ENCODE measurements around the gene MGAT5B.

MGAT5B gene

GRCh38 chr17:76932402-76933333 is 64.5 kb downstream of the MGAT5B start:
- DNase-seq = no peak

GRCh38 chr17:76934561-76935320 is 66.5 kb downstream of the MGAT5B start:
- DNase-seq = no peak

GRCh38 chr17:76935331-76935730 is 67.1 kb downstream of the MGAT5B start:
- no peak for DNase-seq

GRCh38 chr17:76937238-76937637 is 69.0 kb downstream of the MGAT5B start:
- DNase-seq = no peak

DNA sequence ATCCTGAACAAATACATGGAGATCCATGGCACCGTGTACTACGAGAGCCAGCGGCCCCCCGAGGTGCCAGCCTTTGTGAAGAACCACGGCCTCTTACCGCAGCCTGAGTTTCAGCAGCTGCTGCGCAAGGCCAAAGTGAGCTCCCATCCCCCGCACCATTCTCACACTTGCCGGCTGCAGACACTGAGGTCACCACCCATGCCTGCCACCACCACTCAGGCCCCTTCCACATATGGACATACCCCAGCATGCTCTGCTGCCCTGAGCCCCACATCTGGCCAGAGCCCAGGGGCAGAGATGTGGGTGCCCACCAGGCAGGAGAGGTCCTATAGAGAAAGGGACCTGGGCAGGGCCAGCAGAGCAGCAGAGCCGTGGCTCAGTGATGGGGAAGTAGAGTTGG is 69.8 kb downstream of the MGAT5B start:
- DNase-seq = no peak

DNA sequence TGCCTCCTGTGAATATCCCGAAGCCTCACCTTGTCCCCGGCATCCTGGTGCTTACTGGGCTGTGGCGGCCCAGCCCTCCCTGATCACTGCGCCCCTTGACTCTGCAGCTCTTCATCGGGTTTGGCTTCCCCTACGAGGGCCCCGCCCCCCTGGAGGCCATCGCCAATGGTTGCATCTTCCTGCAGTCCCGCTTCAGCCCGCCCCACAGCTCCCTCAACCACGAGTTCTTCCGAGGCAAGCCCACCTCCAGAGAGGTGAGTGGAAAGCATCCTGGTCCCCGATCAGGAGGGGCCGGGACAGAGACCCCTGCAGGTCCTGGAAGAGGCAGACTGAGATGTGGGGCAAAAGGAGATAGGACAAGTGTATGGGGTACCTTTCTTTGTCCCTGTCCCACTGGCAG is 72.1 kb downstream of the MGAT5B start:
- DNase-seq = no peak

- no peak for DNase-seq
These were observed 72.6 kb downstream of the MGAT5B start for GRCh38 chr17:76940738-76941350.

DNA sequence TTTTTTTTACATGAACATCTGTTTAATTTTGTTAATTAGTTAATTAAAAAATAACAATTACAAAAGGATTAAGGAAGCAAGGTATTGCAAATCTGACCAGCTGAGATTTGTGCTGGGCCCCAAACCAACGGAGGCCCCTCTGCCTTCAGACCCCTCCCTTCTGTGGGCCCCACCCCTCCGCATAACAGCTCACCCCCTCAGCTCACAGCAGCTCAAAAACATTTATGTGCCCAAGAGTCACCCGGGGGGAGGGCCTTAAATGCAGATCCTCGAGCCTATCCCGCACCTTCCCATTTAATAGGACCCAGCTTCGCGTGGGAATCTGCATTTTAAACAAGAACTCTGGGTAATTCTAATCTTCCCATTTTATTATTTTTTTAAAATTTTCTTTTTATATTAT is 75.0 kb downstream of the MGAT5B start:
- no peak for DNase-seq

DNA sequence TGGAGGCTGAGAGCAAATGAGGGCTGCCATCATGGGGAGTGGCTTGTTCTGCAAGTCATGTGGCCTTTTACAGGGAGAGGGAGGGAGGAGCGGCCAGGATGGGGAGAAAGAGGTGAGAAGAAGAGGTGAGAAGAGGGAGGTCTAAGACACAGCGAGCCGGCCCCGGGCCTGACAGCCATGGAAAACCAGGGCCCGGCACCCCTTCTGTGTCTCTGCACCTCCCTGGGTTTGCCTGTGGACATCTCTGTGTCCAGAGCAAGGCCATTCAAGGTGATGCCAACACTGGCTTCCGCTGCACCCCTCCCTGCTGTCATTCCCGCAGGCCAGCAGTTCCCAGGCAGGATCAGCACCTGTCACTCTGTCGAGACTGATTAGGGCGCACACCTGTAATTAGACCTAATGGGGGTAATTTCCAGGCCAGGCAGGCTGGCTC is 75.6 kb downstream of the MGAT5B start:
- DNase-seq = no peak

GRCh38 chr17:76944477-76944876 is 76.3 kb downstream of the MGAT5B start:
- DNase-seq = no peak

- no peak for DNase-seq
These were observed 78.0 kb downstream of the MGAT5B start for GRCh38 chr17:76946111-76946771.

GRCh38 chr17:76946772-76947135 is 78.5 kb downstream of the MGAT5B start:
- no peak for DNase-seq

DNA sequence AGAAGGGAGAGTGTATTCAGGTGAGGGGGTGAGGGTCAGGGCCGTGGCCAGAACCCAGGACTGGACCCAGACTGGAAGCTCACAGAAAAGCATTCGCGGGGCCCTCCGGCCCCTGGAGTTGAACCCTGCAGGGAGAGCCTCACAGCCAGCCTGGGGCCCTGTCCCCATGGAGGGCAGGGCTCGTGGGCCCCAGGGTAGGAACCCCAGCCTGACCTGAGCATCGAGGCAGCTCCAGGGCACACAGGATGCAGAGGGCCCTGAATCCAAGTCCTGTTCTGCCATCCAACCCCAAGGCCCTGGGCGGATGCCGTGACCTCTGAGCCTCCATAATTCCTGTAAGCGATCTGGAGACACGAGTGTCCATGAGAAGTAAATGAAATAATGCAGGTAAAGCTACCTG is 79.1 kb downstream of the MGAT5B start:
- DNase-seq = no peak

DNA sequence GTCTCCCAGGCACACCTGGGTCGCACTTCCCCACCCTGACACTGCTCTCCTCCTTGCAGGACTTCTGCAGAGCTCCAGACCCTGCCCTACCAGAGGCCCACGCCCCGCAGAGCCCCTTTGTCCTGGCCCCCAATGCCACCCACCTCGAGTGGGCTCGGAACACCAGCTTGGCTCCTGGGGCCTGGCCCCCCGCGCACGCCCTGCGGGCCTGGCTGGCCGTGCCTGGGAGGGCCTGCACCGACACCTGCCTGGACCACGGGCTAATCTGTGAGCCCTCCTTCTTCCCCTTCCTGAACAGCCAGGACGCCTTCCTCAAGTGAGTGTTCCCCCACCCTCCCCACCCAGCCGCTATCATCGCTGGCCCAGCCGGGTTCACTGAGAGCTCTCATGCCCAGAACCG is 79.6 kb downstream of the MGAT5B start:
- no peak for DNase-seq

DNA sequence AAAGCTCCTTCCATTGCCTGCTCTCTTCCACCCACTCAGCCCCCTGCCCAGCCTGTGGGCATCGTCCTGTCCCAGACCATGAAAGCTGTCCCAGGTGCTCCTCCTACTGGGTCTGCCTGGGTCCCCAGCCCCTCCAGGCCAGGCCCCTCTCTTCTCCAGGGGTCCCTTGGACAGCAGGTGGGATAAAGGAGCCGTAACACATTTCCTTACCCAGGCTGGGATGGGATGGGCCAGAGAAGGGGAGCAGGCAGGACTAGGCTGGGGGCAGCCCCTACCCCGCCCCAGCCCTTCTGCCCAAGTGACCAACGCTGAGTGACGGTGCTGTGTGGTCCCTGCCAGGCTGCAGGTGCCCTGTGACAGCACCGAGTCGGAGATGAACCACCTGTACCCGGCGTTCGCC is 80.1 kb downstream of the MGAT5B start:
- DNase-seq = no peak

DNA sequence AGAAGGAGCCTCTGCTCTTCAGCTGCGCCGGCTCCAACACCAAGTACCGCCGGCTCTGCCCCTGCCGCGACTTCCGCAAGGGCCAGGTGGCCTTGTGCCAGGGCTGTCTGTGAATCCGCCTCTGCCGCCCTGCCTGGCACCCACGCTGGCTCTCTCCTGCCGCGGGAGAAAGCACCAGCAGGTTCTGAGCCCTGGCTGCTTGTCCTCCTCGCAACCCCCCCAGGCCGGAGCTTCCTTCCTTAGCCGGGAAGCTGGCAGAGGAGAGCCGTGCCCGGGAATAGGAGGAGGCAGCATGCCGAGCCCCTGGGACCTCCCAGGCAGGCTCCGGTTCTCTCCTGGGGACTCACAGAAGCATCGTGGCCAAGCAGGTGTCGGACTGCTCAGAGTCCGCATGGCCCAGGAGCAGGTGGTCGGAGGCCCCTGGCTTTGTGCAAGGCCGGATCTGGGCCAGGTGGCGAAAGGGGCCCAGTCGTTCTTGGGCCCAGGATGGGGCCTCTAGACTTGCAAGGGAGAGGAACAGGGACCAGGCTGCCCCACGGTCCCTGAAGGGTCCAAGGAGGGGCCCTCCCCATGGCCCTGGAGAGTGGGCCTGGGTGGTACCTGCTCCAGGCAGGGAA is 80.6 kb downstream of the MGAT5B start:
- no peak for DNase-seq

DNA sequence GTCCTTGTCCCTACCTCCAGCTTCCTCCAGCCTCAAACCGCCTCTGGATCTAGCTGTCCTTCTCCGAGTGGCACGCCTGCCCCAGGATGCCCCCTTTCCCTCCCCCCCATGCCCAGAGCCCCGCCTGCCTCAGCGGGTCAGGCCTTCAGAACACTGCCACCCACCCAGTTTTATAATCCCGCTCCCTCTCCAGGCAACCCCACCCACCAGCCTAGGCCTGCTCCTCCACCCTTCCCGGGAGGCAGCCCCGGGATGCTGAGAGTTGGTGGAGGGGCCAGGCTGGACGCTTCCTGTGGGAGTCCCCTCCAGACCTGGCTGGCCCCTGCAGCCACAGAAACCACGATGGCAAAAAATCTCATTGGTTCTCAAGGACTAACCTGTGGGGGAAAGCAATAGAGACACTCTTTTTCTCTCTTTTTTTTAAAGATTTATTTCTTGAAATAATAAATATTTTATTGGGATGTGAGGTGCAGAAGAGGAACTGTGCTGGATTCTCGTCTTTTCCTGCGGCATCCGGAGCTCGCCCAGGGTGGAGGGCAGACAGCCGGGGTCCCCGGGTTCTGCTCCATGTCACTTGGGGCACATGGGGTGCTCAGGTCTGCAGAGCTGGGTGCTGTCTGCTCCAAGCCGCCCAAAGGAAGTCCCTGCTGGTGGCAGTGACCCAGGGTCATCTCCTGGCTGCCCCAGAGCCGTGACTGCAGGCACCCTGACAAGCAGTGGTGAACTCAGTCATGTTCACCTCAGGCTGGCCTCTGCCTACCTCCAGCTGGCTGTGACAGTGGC is 81.9 kb downstream of the MGAT5B start:
- no peak for DNase-seq

DNA sequence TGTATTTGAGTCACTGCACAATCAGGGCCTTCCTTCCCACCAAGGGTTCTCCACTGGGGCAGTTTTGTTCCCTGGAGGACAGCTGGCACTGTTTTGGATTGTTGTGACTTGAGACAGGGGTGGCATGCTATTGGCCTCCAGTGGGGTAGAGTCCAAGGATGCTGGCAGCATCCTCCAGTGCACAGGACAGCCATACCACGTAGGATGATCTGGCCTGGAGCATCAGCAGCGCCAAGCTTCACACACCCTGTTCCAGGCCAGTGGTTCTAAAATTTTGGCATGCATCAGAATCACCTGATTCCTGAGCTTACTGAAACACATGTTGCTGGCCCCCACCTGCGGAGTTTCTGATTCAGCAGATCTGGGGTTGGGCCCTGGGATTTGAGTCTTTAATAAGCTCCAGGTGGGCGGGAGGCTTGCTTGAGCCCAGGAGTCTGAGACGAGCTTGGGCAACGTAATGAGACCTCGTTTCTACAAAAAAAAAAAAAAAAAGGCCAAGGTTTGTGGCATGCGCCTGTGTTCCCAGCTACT is 83.2 kb downstream of the MGAT5B start:
- no peak for DNase-seq

DNA sequence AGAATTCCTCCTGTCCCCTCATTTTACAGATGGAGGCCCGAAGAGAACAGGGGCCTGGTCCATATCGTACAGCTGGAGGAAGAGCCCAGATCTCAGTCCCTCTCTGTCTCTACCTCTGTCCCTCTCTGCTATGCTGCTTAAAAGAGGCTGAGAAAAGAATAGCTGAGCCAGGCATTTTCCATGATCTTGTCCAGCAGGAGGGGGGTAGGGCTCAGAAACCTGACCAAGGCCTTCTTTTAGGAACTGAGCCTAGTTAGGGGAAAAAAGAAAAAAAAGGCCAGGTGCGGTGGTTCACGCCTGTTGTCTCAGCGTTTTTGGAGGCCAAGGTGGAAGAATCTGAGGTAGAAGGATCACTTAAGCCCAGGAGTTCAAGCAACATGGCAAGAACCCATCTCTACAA is 84.2 kb downstream of the MGAT5B start:
- no peak for DNase-seq

- DNase-seq = no peak
These were observed 84.9 kb downstream of the MGAT5B start for GRCh38 chr17:76953066-76953465.

GRCh38 chr17:76953946-76954345 is 85.7 kb downstream of the MGAT5B start:
- no peak for DNase-seq

DNA sequence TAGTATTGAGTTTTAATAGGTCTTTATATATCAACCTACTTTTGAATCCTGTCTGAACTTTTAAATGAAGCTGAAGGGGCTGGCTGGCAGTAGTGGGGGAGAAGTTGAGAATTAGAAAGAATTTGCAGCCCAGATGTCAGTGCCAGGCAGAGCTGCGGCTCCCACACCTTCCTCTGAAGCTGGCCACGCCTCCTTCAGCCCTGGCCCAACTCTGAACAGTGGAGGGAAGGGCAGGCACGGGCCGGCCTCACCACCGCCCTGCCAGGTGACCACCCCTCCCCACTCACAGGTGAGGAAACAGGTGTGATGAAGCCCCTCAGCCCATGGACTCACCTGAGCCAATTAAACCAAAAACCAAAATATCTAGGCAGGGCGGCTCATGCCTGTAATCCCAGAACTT is 87.0 kb downstream of the MGAT5B start:
- DNase-seq = no peak
